ENCODE measurements around the gene RPP30. TPM values are rescaled to one million over a fixed set of nuclear protein-coding genes. Genes with fewer than 3 reads are reported as not detected.

RPP30 gene
- 10 to 100 TPM; 21.6 to 57.4 (median 50.7) TPM for polyA plus RNA-seq (ENCODE audit: low read depth in 6 of 6)

GRCh38 chr10:90871766-90872647 is at the start of gene RPP30:
Gene RPP30 (plus strand): TSS chr10:90871974. CDS start chr10:90871987, 13 bp downstream.
- Mint-ChIP-seq H3K4me1 (peaks cover 27 to 34% (median 30%) of the 10 kb centered on the region in 3 donors), H3K27me3 (peaks cover 17 to 26% (median 26%) of the 10 kb centered on the region in 3 donors), H3K27ac (peak within 1 kb of the TSS; percentile 78 to 96 (median 92)), H3K36me3 (peaks cover 11 to 18% of the 10 kb centered on the region in 2 donors), H3K4me3 (peak within 1 kb of the TSS; percentile 86 to 100 (median 97)), H3K9me3 (peaks cover 0 to 12% (median 3%) of the 10 kb centered on the region in 7 donors)
- peak; percentile 99 for ATAC-seq (ENCODE audit: low read depth in 2 of 2)
- DNase-seq, result peak; percentile 82

GRCh38 chr10:90822508-90822907 is 49.3 kb upstream of the RPP30 start:
- Mint-ChIP-seq H3K4me1 (no peaks in the 10 kb centered on the region), H3K27me3 (peaks cover 9 to 50% (median 24%) of the 10 kb centered on the region in 3 donors), H3K36me3 (peaks cover 8 to 20% of the 10 kb centered on the region in 2 donors), H3K9me3 (peaks cover 8 to 22% (median 13%) of the 10 kb centered on the region in 7 donors), H3K27ac (no peak overlapping the region), H3K4me3 (no peak overlapping the region)
- no peak for ATAC-seq (ENCODE audit: low read depth in 2 of 2)
- DNase-seq, result no peak

GRCh38 chr10:90832111-90832510 is 39.7 kb upstream of the RPP30 start:
- Mint-ChIP-seq H3K4me1 (no peaks in the 10 kb centered on the region), H3K27ac (no peak overlapping the region), H3K36me3 (no peaks in the 10 kb centered on the region), H3K27me3 (peaks cover 0 to 18% (median 5%) of the 10 kb centered on the region in 3 donors), H3K9me3 (peaks cover 0 to 10% (median 3%) of the 10 kb centered on the region in 7 donors), H3K4me3 (no peak overlapping the region)
- ATAC-seq (ENCODE audit: low read depth in 2 of 2), result no peak
- DNase-seq, result no peak

- Mint-ChIP-seq H3K36me3 (no peaks in the 10 kb centered on the region), H3K27ac (no peak overlapping the region), H3K27me3 (peaks cover 11 to 16% (median 12%) of the 10 kb centered on the region in 3 donors), H3K4me1 (no peaks in the 10 kb centered on the region), H3K4me3 (no peak overlapping the region), H3K9me3 (peaks cover 0 to 10% (median 3%) of the 10 kb centered on the region in 7 donors)
- DNase-seq (no peak), ATAC-seq (ENCODE audit: low read depth in 2 of 2) (no peak)
These were observed 37.4 kb upstream of the RPP30 start for GRCh38 chr10:90834326-90834725.

- H3K9me3 Mint-ChIP-seq, result peaks cover 0 to 5% (median 0%) of the 10 kb centered on the region in 7 donors
- H3K27me3 Mint-ChIP-seq, result peaks cover 12 to 23% (median 19%) of the 10 kb centered on the region in 3 donors
- DNase-seq (no peak), ATAC-seq (ENCODE audit: low read depth in 2 of 2) (no peak)
- no peak overlapping the region for H3K4me3 Mint-ChIP-seq
- no peak overlapping the region for H3K27ac Mint-ChIP-seq
- H3K36me3 Mint-ChIP-seq, result no peaks in the 10 kb centered on the region
- H3K4me1 Mint-ChIP-seq, result no peaks in the 10 kb centered on the region
These were observed 34.3 kb upstream of the RPP30 start for GRCh38 chr10:90837486-90837885.

GRCh38 chr10:90842725-90843124 is 29.0 kb upstream of the RPP30 start:
- Mint-ChIP-seq H3K9me3 (peaks cover 0 to 12% (median 0%) of the 10 kb centered on the region in 7 donors), H3K4me3 (no peak overlapping the region), H3K4me1 (no peaks in the 10 kb centered on the region), H3K36me3 (no peaks in the 10 kb centered on the region), H3K27ac (peak overlapping the region in 1 of 6 donors; percentile 4), H3K27me3 (peaks cover 28 to 54% (median 41%) of the 10 kb centered on the region in 3 donors)
- ATAC-seq (ENCODE audit: low read depth in 2 of 2), result peak; percentile 49 to 58
- no peak for DNase-seq

- H3K27me3 Mint-ChIP-seq, result peaks cover 28 to 44% (median 29%) of the 10 kb centered on the region in 3 donors
- H3K27ac Mint-ChIP-seq, result no peak overlapping the region
These were observed 26.0 kb upstream of the RPP30 start for GRCh38 chr10:90845726-90846125.

GRCh38 chr10:90846746-90847145 is 25.0 kb upstream of the RPP30 start:
- DNase-seq (no peak), ATAC-seq (ENCODE audit: low read depth in 2 of 2) (no peak)
- peaks cover 32 to 50% (median 37%) of the 10 kb centered on the region in 3 donors for H3K27me3 Mint-ChIP-seq
- peaks cover 5 to 38% (median 19%) of the 10 kb centered on the region in 7 donors for H3K9me3 Mint-ChIP-seq
- no peaks in the 10 kb centered on the region for H3K4me1 Mint-ChIP-seq
- no peak overlapping the region for H3K4me3 Mint-ChIP-seq
- H3K27ac Mint-ChIP-seq, result no peak overlapping the region
- H3K36me3 Mint-ChIP-seq, result peaks cover 11 to 12% of the 10 kb centered on the region in 2 donors

More at GRCh38 chr10:90845726-90846125, 26.0 kb upstream of the RPP30 start:
- H3K4me1 Mint-ChIP-seq, result no peaks in the 10 kb centered on the region
- H3K4me3 Mint-ChIP-seq, result no peak overlapping the region
- no peak for ATAC-seq (ENCODE audit: low read depth in 2 of 2)
- no peak for DNase-seq
- peaks cover 6 to 8% of the 10 kb centered on the region in 2 donors for H3K36me3 Mint-ChIP-seq
- peaks cover 4 to 28% (median 10%) of the 10 kb centered on the region in 7 donors for H3K9me3 Mint-ChIP-seq

- Mint-ChIP-seq H3K4me1 (no peaks in the 10 kb centered on the region), H3K27me3 (peaks cover 33 to 57% (median 44%) of the 10 kb centered on the region in 3 donors), H3K27ac (no peak overlapping the region), H3K4me3 (no peak overlapping the region), H3K36me3 (peaks cover 12 to 13% of the 10 kb centered on the region in 2 donors), H3K9me3 (peaks cover 5 to 40% (median 22%) of the 10 kb centered on the region in 7 donors)
- DNase-seq (no peak), ATAC-seq (ENCODE audit: low read depth in 2 of 2) (peak; percentile 42 to 50)
These were observed 24.3 kb upstream of the RPP30 start for GRCh38 chr10:90847436-90847835.

- H3K36me3 Mint-ChIP-seq, result peaks cover 12 to 17% of the 10 kb centered on the region in 2 donors
- no peak overlapping the region for H3K4me3 Mint-ChIP-seq
- ATAC-seq (ENCODE audit: low read depth in 2 of 2), result no peak
These were observed 21.6 kb upstream of the RPP30 start for GRCh38 chr10:90849956-90850749.

GRCh38 chr10:90855126-90855525 is 16.6 kb upstream of the RPP30 start:
- Mint-ChIP-seq H3K27ac (peak overlapping the region in 1 of 6 donors; percentile 15), H3K27me3 (peaks cover 46 to 55% (median 49%) of the 10 kb centered on the region in 3 donors), H3K36me3 (peaks cover 10 to 17% of the 10 kb centered on the region in 2 donors), H3K4me1 (peaks cover 7 to 14% (median 14%) of the 10 kb centered on the region in 3 donors), H3K4me3 (peak overlapping the region in 1 of 8 donors; percentile 81), H3K9me3 (peaks cover 5 to 23% (median 19%) of the 10 kb centered on the region in 7 donors)
- no peak for ATAC-seq (ENCODE audit: low read depth in 2 of 2)
- no peak for DNase-seq

More at GRCh38 chr10:90849956-90850749, 21.6 kb upstream of the RPP30 start:
- Mint-ChIP-seq H3K9me3 (peaks cover 5 to 32% (median 23%) of the 10 kb centered on the region in 7 donors), H3K4me1 (no peaks in the 10 kb centered on the region), H3K27me3 (peaks cover 46 to 61% (median 49%) of the 10 kb centered on the region in 3 donors), H3K27ac (no peak overlapping the region)
- DNase-seq, result no peak

- DNase-seq, result no peak
- peaks cover 0 to 11% (median 8%) of the 10 kb centered on the region in 7 donors for H3K9me3 Mint-ChIP-seq
- H3K4me3 Mint-ChIP-seq, result peak overlapping the region; percentile 23 to 97 (median 86)
- no peak for ATAC-seq (ENCODE audit: low read depth in 2 of 2)
- H3K36me3 Mint-ChIP-seq, result peaks cover 0 to 8% of the 10 kb centered on the region in 2 donors
- peaks cover 34 to 44% (median 42%) of the 10 kb centered on the region in 3 donors for H3K27me3 Mint-ChIP-seq
- H3K27ac Mint-ChIP-seq, result no peak overlapping the region
- peaks cover 7 to 14% (median 14%) of the 10 kb centered on the region in 3 donors for H3K4me1 Mint-ChIP-seq
These were observed 15.5 kb upstream of the RPP30 start for GRCh38 chr10:90856261-90856660.
